HEK293 (cell line): ENCODE data around the gene SLC39A5.

ENCODE experiments used
- CTCF ChIA-PET: fragments of 350-600 bp; formaldehyde crosslinking; extraction: SDS; loops from one replicate; lab custom pipeline; 2021; ENCODE audit warnings: antibody characterized with exemption; lab: Yijun Ruan, JAX
- POLR2A ChIA-PET: fragments of 300-600 bp; formaldehyde crosslinking; extraction: SDS; loops from one replicate; lab custom pipeline; 2020; ENCODE audit warnings: antibody characterized with exemption, inconsistent platforms; lab: Yijun Ruan, JAX
- H3K27ac ChIP-seq: fragments of 200-500 bp; sonication (Bioruptor generic); 2 replicates; pipeline ENCODE4 v1.5.1; 2014; ENCODE audit warnings: low read depth, low read length, control low read depth, inconsistent platforms; ENCODE audit errors: extremely low read depth
- H3K36me3 ChIP-seq, 2 experiments: fragments of 200-500 bp in 1 of 2; sonication (Bioruptor generic) in 1 of 2; 1 replicate in 1 of 2; 2 replicates in 1 of 2; pipeline ENCODE4 v1.5.1; 2014 to 2017; ENCODE audit warnings: inconsistent platforms in 2 of 2, low read length in 2 of 2; ENCODE audit not compliant: control insufficient read depth in 2 of 2, insufficient read depth in 1 of 2
- H3K4me1 ChIP-seq: fragments of 200-500 bp; sonication (Bioruptor generic); 2 replicates; pipeline ENCODE4 v1.5.1; 2014; ENCODE audit warnings: mild to moderate bottlenecking, low read length, inconsistent platforms; ENCODE audit not compliant: control insufficient read depth, insufficient read depth
- H3K4me3 ChIP-seq: 2 replicates; pipeline ENCODE4 v1.5.1; 2011; ENCODE audit warnings: low read depth, mild to moderate bottlenecking, control low read depth, low read length, moderate library complexity
- H3K9me3 ChIP-seq: fragments of 200-500 bp; sonication (Bioruptor generic); 2 replicates; pipeline ENCODE4 v1.5.1; 2014; ENCODE audit warnings: low read depth, low read length, inconsistent platforms; ENCODE audit not compliant: control insufficient read depth, insufficient read depth
- BCL11A ChIP-seq: fragments of 450-650 bp; formaldehyde crosslinking; IDR thresholded peaks from 2 replicates; pipeline ENCODE4 v1.5.1; 2016; ENCODE audit warnings: low read depth, missing biosample characterization, missing genetic modification characterization
- EGR2 ChIP-seq: fragments of 450-650 bp; formaldehyde crosslinking; IDR thresholded peaks from 2 replicates; pipeline ENCODE4 v1.5.1; 2016; ENCODE audit warnings: low read depth, missing biosample characterization, missing genetic modification characterization
- FEZF1 ChIP-seq: fragments of 450-650 bp; formaldehyde crosslinking; IDR thresholded peaks from 2 replicates; pipeline ENCODE4 v1.5.1; 2016; ENCODE audit warnings: missing biosample characterization, missing genetic modification characterization
- GFI1B ChIP-seq: fragments of 450-650 bp; formaldehyde crosslinking; IDR thresholded peaks from 2 replicates; pipeline ENCODE4 v1.5.1; 2016; ENCODE audit warnings: missing biosample characterization, missing genetic modification characterization
- HOXC10 ChIP-seq: sonication (generic); formaldehyde crosslinking; IDR thresholded peaks from 2 replicates; pipeline ENCODE4 v1.8.1; 2023; ENCODE audit warnings: mild to moderate bottlenecking, missing genetic modification reagents
- PATZ1 ChIP-seq: fragments of 450-650 bp; formaldehyde crosslinking; IDR thresholded peaks from 2 replicates; pipeline ENCODE4 v1.5.1; 2016; ENCODE audit warnings: missing biosample characterization, missing genetic modification characterization
- PRDM1 ChIP-seq: fragments of 450-650 bp; formaldehyde crosslinking; IDR thresholded peaks from 2 replicates; pipeline ENCODE4; 2016; ENCODE audit warnings: missing biosample characterization, missing genetic modification characterization
- ZBTB17 ChIP-seq: fragments of 450-650 bp; formaldehyde crosslinking; IDR thresholded peaks from 2 replicates; pipeline ENCODE4 v1.5.1; 2016; ENCODE audit warnings: missing biosample characterization, missing genetic modification characterization
- ZBTB6 ChIP-seq: fragments of 450-650 bp; formaldehyde crosslinking; IDR thresholded peaks from 2 replicates; pipeline ENCODE4 v1.5.1; 2017; ENCODE audit warnings: missing biosample characterization, missing genetic modification characterization
- ZBTB7A ChIP-seq: fragments of 450-650 bp; formaldehyde crosslinking; IDR thresholded peaks from 2 replicates; pipeline ENCODE4 v1.5.1; 2016; ENCODE audit warnings: low read depth, missing biosample characterization, missing genetic modification characterization
- ZFHX2 ChIP-seq: fragments of 450-650 bp; formaldehyde crosslinking; conservative IDR thresholded peaks from 2 replicates; pipeline ENCODE4 v1.5.1; 2016; ENCODE audit warnings: missing biosample characterization, missing genetic modification characterization
- ZFP41 ChIP-seq: fragments of 450-650 bp; formaldehyde crosslinking; IDR thresholded peaks from 2 replicates; pipeline ENCODE4 v1.5.1; 2016; ENCODE audit warnings: missing biosample characterization, missing genetic modification characterization, borderline replicate concordance
- ZNF155 ChIP-seq: fragments of 450-650 bp; formaldehyde crosslinking; IDR thresholded peaks from 2 replicates; pipeline ENCODE4 v1.5.1; 2016; ENCODE audit warnings: missing biosample characterization, missing genetic modification characterization
- ZNF174 ChIP-seq: fragments of 450-650 bp; formaldehyde crosslinking; IDR thresholded peaks from 2 replicates; pipeline ENCODE4 v1.5.0; 2017; ENCODE audit warnings: missing biosample characterization, mild to moderate bottlenecking, missing genetic modification characterization
- ZNF24 ChIP-seq: fragments of 450-650 bp; formaldehyde crosslinking; IDR thresholded peaks from 2 replicates; pipeline ENCODE4 v1.5.1; 2016; ENCODE audit warnings: missing biosample characterization, missing genetic modification characterization
- ZNF266 ChIP-seq: fragments of 450-650 bp; formaldehyde crosslinking; IDR thresholded peaks from 2 replicates; pipeline ENCODE4 v1.5.1; 2016; ENCODE audit warnings: missing biosample characterization, missing genetic modification characterization, low read depth
- ZNF280C ChIP-seq: fragments of 450-650 bp; formaldehyde crosslinking; IDR thresholded peaks from 2 replicates; pipeline ENCODE4 v1.5.1; 2016; ENCODE audit warnings: missing biosample characterization, missing genetic modification characterization
- ZNF335 ChIP-seq: fragments of 450-650 bp; formaldehyde crosslinking; conservative IDR thresholded peaks from 2 replicates; pipeline ENCODE4 v1.5.1; 2016; ENCODE audit warnings: missing biosample characterization, missing genetic modification characterization
- ZNF354C ChIP-seq: fragments of 450-650 bp; formaldehyde crosslinking; IDR thresholded peaks from 2 replicates; pipeline ENCODE4 v1.5.1; 2016; ENCODE audit warnings: missing biosample characterization, missing genetic modification characterization, low read depth, borderline replicate concordance
- ZNF391 ChIP-seq: fragments of 450-650 bp; formaldehyde crosslinking; IDR thresholded peaks from 2 replicates; pipeline ENCODE4 v1.5.1; 2016; ENCODE audit warnings: low read depth, missing biosample characterization, missing genetic modification characterization, borderline replicate concordance
- ZNF404 ChIP-seq: fragments of 450-650 bp; formaldehyde crosslinking; IDR thresholded peaks from 2 replicates; pipeline ENCODE4 v1.5.1; 2017; ENCODE audit warnings: missing biosample characterization, missing genetic modification characterization
- ZNF423 ChIP-seq: fragments of 450-650 bp; formaldehyde crosslinking; IDR thresholded peaks from 2 replicates; pipeline ENCODE4 v1.5.1; 2016; ENCODE audit warnings: missing biosample characterization, missing genetic modification characterization
- ZNF433 ChIP-seq: fragments of 450-650 bp; formaldehyde crosslinking; IDR thresholded peaks from 2 replicates; pipeline ENCODE4 v1.5.1; 2016; ENCODE audit warnings: missing biosample characterization, missing genetic modification characterization, low read depth
- ZNF549 ChIP-seq: fragments of 450-650 bp; IDR thresholded peaks from 2 replicates; pipeline ENCODE4 v1.5.1; 2018; ENCODE audit warnings: missing biosample characterization, missing genetic modification characterization, mild to moderate bottlenecking, inconsistent platforms, moderate library complexity
- ZNF555 ChIP-seq: fragments of 450-650 bp; formaldehyde crosslinking; conservative IDR thresholded peaks from 2 replicates; pipeline ENCODE4 v1.5.1; 2017; ENCODE audit warnings: missing biosample characterization, mild to moderate bottlenecking, missing genetic modification characterization, inconsistent platforms
- ZNF621 ChIP-seq: fragments of 450-650 bp; formaldehyde crosslinking; IDR thresholded peaks from 2 replicates; pipeline ENCODE4 v1.5.1; 2017; ENCODE audit warnings: missing biosample characterization, missing genetic modification characterization
- ZNF645 ChIP-seq: fragments of 450-650 bp; formaldehyde crosslinking; IDR thresholded peaks from 2 replicates; pipeline ENCODE4; 2016; ENCODE audit warnings: missing biosample characterization, missing genetic modification characterization
- ZNF704 ChIP-seq: fragments of 450-650 bp; formaldehyde crosslinking; IDR thresholded peaks from 2 replicates; pipeline ENCODE4 v1.5.1; 2016; ENCODE audit warnings: missing biosample characterization, missing genetic modification characterization
- ZSCAN18 ChIP-seq: fragments of 450-650 bp; formaldehyde crosslinking; IDR thresholded peaks from 2 replicates; pipeline ENCODE4 v1.5.1; 2016; ENCODE audit warnings: missing biosample characterization, missing genetic modification characterization

The SLC39A5 gene

GRCh38 chr12:56267443-56268071, 37.7 kb downstream of the SLC39A5 start:
- peaks cover 5 to 39% of the 10 kb centered on the region in 2 experiments for H3K36me3 ChIP-seq
- H3K4me1 ChIP-seq = no peaks in the 10 kb centered on the region; the same call in 1 of the 2 replicates
- POLR2A ChIA-PET = interaction anchor here (0.6 to 2.9 kb wide), 12 partner anchors 10 to 254 kb away, joined by 3 to 26 read pairs (median 4); partner anchors contain the start of genes ANKRD52, CNPY2, RBMS2 and RNF41
- CTCF ChIA-PET = interaction anchor here (0.6 to 1.4 kb wide), 14 partner anchors 9 to 294 kb away, joined by 3 to 6 read pairs (median 4); partner anchors contain the start of genes ANKRD52 and RAB5B
- H3K27ac ChIP-seq = peak overlapping the region; percentile 62; the same call in 1 of the 2 replicates
- peak overlapping the region; percentile 65 for H3K4me3 ChIP-seq
- H3K9me3 ChIP-seq = no peaks in the 10 kb centered on the region
- TF ChIP-seq ZNF621 (tag by site-specific recombination) = no peak
- no peak for TF ChIP-seq ZNF391 (tag by site-specific recombination)
- no peak for TF ChIP-seq GFI1B (tag by site-specific recombination)
- no peak for TF ChIP-seq ZFP41 (tag by site-specific recombination)
- no peak for TF ChIP-seq ZNF24 (tag by site-specific recombination)
- TF ChIP-seq ZNF266 = no peak
- no peak for TF ChIP-seq ZNF555
- no peak for TF ChIP-seq ZNF433 (tag by site-specific recombination)
- no peak for TF ChIP-seq ZNF174 (tag by site-specific recombination)
- 0 out of 2 replicates have a peak, but pooled peaks have one; percentile 54 for TF ChIP-seq PRDM1 (tag by site-specific recombination)
- TF ChIP-seq ZNF549 (tag by site-specific recombination) = no peak
- no peak; the same call in 1 of the 2 replicates for TF ChIP-seq ZNF423 (tag by site-specific recombination)
- TF ChIP-seq ZBTB17 (tag by site-specific recombination) = 0 out of 2 replicates have a peak, but pooled peaks have one; percentile 14
- TF ChIP-seq ZNF280C (tag by site-specific recombination) = no peak
- TF ChIP-seq PATZ1 (tag by site-specific recombination) = no peak
- TF ChIP-seq HOXC10 = no peak
- peak; percentile 63 for TF ChIP-seq BCL11A (tag by site-specific recombination)
- TF ChIP-seq ZNF354C = no peak
- no peak for TF ChIP-seq ZNF645 (tag by site-specific recombination)
- no peak for TF ChIP-seq ZNF335
- TF ChIP-seq ZNF155 (tag by site-specific recombination) = no peak
- TF ChIP-seq ZFHX2 (tag by site-specific recombination) = peak; percentile 48; the same call in 1 of the 2 replicates
- TF ChIP-seq FEZF1 = no peak
- no peak for TF ChIP-seq ZBTB6 (tag by site-specific recombination)
- TF ChIP-seq ZBTB7A (tag by site-specific recombination) = no peak
- TF ChIP-seq ZSCAN18 = no peak
- TF ChIP-seq ZNF404 = no peak
- no peak for TF ChIP-seq ZNF704 (tag by site-specific recombination)
- peak; percentile 53; the same call in 1 of the 2 replicates for TF ChIP-seq EGR2
